ENCODE results near the gene KCNJ12. TPM values are rescaled to one million over a fixed set of nuclear protein-coding genes. Genes with fewer than 3 reads are reported as not detected.
"Not testable (repeated sequence)": the region's sequence is repeated elsewhere in the genome, so short reads cannot be mapped to it uniquely, and the experiment has no call there.

Gene KCNJ12
- total RNA-seq, 4 donors from 2014 or later, result 1.1 to 2.5 (median 2.3) TPM

DNA sequence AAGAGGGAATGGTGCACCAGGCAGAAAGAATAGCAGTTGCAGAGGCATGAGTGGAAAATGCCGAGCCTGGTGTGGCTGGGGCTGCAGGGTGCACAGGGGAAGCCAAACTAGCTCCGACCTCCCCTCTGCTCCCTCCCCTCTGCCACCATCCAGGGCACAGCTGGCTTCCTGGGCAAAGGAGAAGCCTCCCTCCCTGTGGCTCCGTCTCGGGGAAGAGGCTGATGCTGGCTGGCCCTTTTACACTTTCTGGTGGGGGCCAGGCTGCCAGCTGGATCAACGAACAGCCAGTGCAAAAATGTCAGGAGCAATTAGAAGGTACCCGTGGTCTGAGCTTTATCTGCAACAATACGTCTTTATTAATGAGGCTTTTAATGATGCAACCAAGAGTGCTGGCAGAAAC is 37.1 kb upstream of the KCNJ12 start:
- intact Hi-C loops (cut with DNase I; ENCODE audit: low total_unique reads), result no loop called here
- Histone ChIP-seq H3K27me3 (no peaks in the 10 kb centered on the region), H3K9me3 (no peaks in the 10 kb centered on the region), H3K4me3 (no peak overlapping the region), H3K36me3 (no peaks in the 10 kb centered on the region), H3K27ac (no peak overlapping the region), H3K4me1 (no peaks in the 10 kb centered on the region)
- DNase-seq, result no peak
- 31 to 36% methylated on average over 5 to 7 of the region's 7 CpGs for WGBS, 2 donors (ENCODE audit: low coverage in 1 of 2)
- TF ChIP-seq POLR2A (IDR thresholded peaks at IDR 0.05), result no peak
- TF ChIP-seq CTCF (IDR thresholded peaks at IDR 0.05), result no peak
- no peak for TF ChIP-seq POLR2AphosphoS5 (IDR thresholded peaks at IDR 0.05)
- no peak for TF ChIP-seq EP300 (IDR thresholded peaks at IDR 0.05; ENCODE audit: low read depth)
- in situ Hi-C loops (cut with MboI; ENCODE audit: low pct_ligation_motif_present in 1 of 4, low pct_unique_long_range_greater_than_20kb in 1 of 4, low sequenced_read_pairs in 3 of 4), result no loop called here

GRCh38 chr17:21339571-21339970 is 36.6 kb upstream of the KCNJ12 start:
- in situ Hi-C loops (cut with MboI; ENCODE audit: low pct_ligation_motif_present in 1 of 4, low pct_unique_long_range_greater_than_20kb in 1 of 4, low sequenced_read_pairs in 3 of 4); H3K27me3 ChIP-seq; H3K4me3 ChIP-seq; H3K36me3 ChIP-seq; H3K9me3 ChIP-seq; intact Hi-C loops (cut with DNase I; ENCODE audit: low total_unique reads); H3K4me1 ChIP-seq; DNase-seq; H3K27ac ChIP-seq: not testable (repeated sequence)
- WGBS, 2 donors (ENCODE audit: low coverage in 1 of 2), result 83 to 93% methylated on average over 5 to 11 of the region's 11 CpGs

- in situ Hi-C loops (cut with MboI; ENCODE audit: low pct_ligation_motif_present in 1 of 4, low pct_unique_long_range_greater_than_20kb in 1 of 4, low sequenced_read_pairs in 3 of 4); H3K27me3 ChIP-seq; H3K27ac ChIP-seq; H3K9me3 ChIP-seq; DNase-seq; H3K4me3 ChIP-seq; H3K36me3 ChIP-seq; H3K4me1 ChIP-seq: not testable (repeated sequence)
- intact Hi-C loops (cut with DNase I; ENCODE audit: low total_unique reads), result loop anchor here (10.0 kb wide), 1 partner anchor 404 kb away; no protein-coding TSS in a partner anchor
- 88 to 100% methylated on average over 1 to 6 of the region's 6 CpGs for WGBS, 2 donors (ENCODE audit: low coverage in 1 of 2)
Measured at GRCh38 chr17:21340407-21340806, 35.8 kb upstream of the KCNJ12 start.

- H3K36me3 ChIP-seq; H3K27ac ChIP-seq; H3K4me1 ChIP-seq; in situ Hi-C loops (cut with MboI; ENCODE audit: low pct_ligation_motif_present in 1 of 4, low pct_unique_long_range_greater_than_20kb in 1 of 4, low sequenced_read_pairs in 3 of 4); DNase-seq; H3K4me3 ChIP-seq; H3K27me3 ChIP-seq; H3K9me3 ChIP-seq: not testable (repeated sequence)
- WGBS, 2 donors (ENCODE audit: low coverage in 1 of 2), result 62% methylated on average over 4 of the region's 4 CpGs; no CpG with 5 or more reads in 1 of the 2 donors
- intact Hi-C loops (cut with DNase I; ENCODE audit: low total_unique reads), result loop anchor here (10.0 kb wide), 1 partner anchor 404 kb away; no protein-coding TSS in a partner anchor
Measured at GRCh38 chr17:21341279-21341678, 34.9 kb upstream of the KCNJ12 start.

- intact Hi-C loops (cut with DNase I; ENCODE audit: low total_unique reads), result loop anchor here (10.0 kb wide), 1 partner anchor 403 kb away; no protein-coding TSS in a partner anchor
- not testable (repeated sequence) for DNase-seq
Measured at GRCh38 chr17:21341925-21342540, 34.1 kb upstream of the KCNJ12 start.

DNA sequence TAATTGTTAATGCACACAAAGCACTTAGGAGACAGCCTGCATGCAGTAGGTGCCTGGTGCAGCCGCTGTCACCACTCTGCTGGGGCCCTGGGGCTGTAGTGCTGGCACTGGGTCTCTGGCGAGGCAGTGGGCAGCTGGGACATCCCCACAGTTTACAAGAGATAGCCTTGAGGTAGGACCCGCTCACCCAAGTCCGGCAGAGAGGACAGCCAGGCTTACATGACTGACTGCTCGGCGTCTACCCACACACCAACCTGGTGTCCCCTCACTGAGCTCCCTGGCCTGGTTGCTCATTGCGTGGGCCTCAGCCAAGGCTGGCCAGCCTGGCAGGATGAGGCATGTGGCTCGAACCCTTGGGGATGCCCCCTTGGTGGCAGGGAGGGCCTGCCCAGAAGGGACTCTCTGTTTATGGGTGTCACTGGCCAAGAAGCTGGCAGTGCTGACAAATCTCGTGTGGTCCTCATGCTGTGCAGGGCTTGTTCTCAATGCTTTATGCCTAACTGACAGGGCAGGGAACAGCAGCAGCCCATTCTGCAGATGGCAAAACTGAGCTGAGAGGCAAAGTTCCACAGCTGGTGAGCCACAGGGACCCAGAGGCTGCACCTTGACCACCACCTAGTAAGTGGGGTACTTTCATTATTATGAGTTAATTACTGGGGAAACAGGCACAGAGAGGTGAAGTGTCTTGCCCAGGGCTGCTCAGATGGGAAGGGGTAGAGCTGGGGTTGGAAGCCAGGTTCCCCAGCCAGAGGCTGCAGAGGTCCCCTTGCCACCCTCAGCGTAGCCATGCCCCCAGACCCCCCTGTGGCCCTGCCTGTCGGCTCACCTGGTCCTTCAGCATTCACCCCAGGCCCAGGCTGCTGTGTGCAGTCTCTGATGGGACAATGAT is 32.9 kb upstream of the KCNJ12 start:
- H3K27ac ChIP-seq; DNase-seq; H3K4me1 ChIP-seq; H3K27me3 ChIP-seq; in situ Hi-C loops (cut with MboI; ENCODE audit: low pct_ligation_motif_present in 1 of 4, low pct_unique_long_range_greater_than_20kb in 1 of 4, low sequenced_read_pairs in 3 of 4); H3K9me3 ChIP-seq; H3K36me3 ChIP-seq; H3K4me3 ChIP-seq: not testable (repeated sequence)
- intact Hi-C loops (cut with DNase I; ENCODE audit: low total_unique reads), result loop anchor here (10.0 kb wide), 1 partner anchor 401 kb away; no protein-coding TSS in a partner anchor
- 73% methylated on average over 10 of the region's 11 CpGs; no CpG with 5 or more reads in 1 of the 2 donors for WGBS, 2 donors (ENCODE audit: low coverage in 1 of 2)

More at GRCh38 chr17:21341925-21342540, 34.1 kb upstream of the KCNJ12 start:
- H3K4me3 ChIP-seq; H3K9me3 ChIP-seq; H3K27ac ChIP-seq; H3K36me3 ChIP-seq; H3K27me3 ChIP-seq; in situ Hi-C loops (cut with MboI; ENCODE audit: low pct_ligation_motif_present in 1 of 4, low pct_unique_long_range_greater_than_20kb in 1 of 4, low sequenced_read_pairs in 3 of 4); H3K4me1 ChIP-seq: not testable (repeated sequence)
- WGBS, 2 donors (ENCODE audit: low coverage in 1 of 2), result 73 to 82% methylated on average over 3 to 8 of the region's 8 CpGs

DNA sequence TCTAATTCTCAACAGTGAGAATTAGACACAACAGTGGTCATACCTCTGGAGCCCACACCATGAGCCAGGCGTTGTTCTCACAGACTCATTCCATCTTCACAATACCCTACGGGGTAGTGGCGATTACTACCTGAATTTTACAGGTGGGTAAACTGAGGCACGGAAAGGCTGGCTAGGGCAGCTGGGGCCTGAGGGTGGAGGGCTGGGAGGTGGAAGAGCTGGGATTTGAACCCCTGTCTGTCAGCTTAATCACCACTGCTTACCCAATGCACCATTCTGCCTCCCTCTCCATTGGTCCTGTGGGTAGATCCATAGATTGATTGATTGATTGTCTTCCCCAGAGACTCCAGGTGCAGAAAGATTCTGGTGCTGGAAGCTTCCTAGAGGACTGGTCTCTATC is 31.4 kb upstream of the KCNJ12 start:
- H3K4me3 ChIP-seq; H3K27ac ChIP-seq; DNase-seq; H3K36me3 ChIP-seq; H3K4me1 ChIP-seq; in situ Hi-C loops (cut with MboI; ENCODE audit: low pct_ligation_motif_present in 1 of 4, low pct_unique_long_range_greater_than_20kb in 1 of 4, low sequenced_read_pairs in 3 of 4); H3K9me3 ChIP-seq; H3K27me3 ChIP-seq: not testable (repeated sequence)
- WGBS, 2 donors (ENCODE audit: low coverage in 1 of 2), result 66% methylated on average over 4 of the region's 4 CpGs; no CpG with 5 or more reads in 1 of the 2 donors
- intact Hi-C loops (cut with DNase I; ENCODE audit: low total_unique reads), result loop anchor here (10.0 kb wide), 1 partner anchor 400 kb away; no protein-coding TSS in a partner anchor

All from transverse colon (tissue), 4 donors.